ENCODE data around the gene ATP6V0B.

The ATP6V0B gene

DNA sequence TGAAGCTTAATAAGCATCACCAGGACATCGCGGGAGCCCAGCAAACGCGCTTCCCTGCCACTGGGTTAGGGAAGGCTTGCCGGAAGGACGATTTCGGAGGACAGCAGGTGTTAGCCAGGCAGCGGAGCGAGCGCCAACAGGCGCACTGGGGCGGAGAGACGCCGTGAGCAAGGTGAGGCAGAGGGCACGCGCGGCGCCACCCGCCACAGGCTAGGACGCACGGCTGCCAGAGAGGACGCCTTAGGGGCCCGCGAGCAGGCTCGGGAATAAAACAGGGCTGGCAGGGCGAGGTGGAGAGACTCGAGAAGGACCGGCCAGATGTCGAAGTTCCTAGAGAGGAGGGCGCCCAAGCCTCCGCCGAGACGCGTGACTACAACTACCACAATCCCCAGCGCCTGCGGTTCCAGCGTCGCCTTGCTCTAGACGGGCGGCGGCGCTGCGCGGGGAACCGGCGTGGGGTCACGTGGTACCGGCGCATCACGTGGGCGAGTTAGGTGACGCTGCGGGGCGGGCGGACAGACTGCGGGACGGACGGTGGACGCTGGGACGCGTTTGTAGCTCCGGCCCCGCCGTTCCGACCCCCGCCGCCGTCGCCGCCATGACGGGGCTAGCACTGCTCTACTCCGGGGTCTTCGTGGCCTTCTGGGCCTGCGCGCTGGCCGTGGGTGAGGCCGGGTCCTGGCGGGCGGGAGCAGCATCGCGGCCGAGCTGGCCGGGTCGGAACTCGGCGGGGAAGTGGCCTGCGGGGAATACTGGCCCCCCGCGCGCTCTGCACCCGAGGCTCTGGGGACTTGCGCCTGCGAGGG is at the start of gene ATP6V0B:
TSS of gene ATP6V0B (plus strand) at position 518 of the 806 bp plus-strand sequence. CDS start at position 599, 81 bp downstream.
- DNase-seq, result peak; percentile 82

GRCh38 chr1:43925846-43926245 is 48.9 kb upstream of the ATP6V0B start:
- no peak for DNase-seq

- DNase-seq, result no peak
Measured at GRCh38 chr1:43930168-43930948, 44.4 kb upstream of the ATP6V0B start.

DNA sequence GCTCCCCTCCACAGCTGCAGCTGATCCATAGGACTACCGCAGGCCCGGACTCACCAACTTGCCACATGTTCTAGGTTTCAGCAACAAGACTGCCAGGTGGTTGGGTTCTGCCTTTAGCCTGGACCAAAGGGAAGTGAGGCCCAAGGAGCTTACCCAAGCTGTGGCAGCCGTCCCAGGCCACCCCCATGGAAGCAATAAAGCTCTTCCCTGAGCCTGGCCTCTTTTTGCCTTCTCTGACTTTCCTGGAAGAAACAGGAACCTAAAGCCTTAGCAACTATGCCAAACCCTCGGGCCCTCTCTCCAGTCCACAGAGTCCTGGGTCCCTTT is 43.8 kb upstream of the ATP6V0B start:
- DNase-seq, result no peak

- DNase-seq, result no peak
Measured at GRCh38 chr1:43931711-43932660, 42.8 kb upstream of the ATP6V0B start.

GRCh38 chr1:43932786-43933385 is 41.9 kb upstream of the ATP6V0B start:
- DNase-seq, result no peak

DNA sequence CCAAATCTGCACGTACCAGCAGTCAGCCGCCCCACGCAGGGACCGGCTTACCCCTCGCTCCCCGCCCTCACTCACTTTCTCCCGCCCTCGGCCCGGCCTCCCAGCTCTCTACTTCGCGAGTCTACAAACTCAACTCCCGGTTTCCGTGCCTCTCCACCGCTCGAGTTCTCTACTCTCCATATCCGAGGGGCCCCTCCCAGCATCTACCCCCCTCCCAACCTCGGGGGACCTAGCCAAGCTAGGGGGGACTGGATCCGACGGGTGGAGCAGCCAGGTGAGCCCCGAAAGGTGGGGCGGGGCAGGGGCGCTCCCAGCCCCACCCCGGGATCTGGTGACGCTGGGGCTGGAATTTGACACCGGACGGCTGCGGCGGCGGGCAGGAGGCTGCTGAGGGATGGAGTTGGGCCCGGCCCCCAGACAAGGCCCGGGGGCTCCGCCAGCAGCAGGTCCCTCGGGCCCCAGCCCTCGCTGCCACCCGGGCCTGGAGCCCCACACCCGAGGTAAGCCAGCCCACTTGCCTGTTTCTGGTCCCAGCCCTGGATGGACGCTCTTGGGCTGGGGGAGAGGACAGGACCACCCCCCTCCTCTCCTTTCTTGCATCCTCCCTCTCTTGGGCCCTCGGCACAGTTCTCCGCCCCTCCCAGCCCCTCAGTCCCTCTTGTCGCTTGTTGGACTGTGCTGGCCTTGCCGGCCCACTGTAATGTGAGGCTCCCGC is 41.2 kb upstream of the ATP6V0B start, which contains the start of gene ARTN:
TSS of gene ARTN (plus strand) at position 416 of the 715 bp plus-strand sequence. CDS start 1,856 bp downstream, outside the sequence.
- no peak for DNase-seq

DNA sequence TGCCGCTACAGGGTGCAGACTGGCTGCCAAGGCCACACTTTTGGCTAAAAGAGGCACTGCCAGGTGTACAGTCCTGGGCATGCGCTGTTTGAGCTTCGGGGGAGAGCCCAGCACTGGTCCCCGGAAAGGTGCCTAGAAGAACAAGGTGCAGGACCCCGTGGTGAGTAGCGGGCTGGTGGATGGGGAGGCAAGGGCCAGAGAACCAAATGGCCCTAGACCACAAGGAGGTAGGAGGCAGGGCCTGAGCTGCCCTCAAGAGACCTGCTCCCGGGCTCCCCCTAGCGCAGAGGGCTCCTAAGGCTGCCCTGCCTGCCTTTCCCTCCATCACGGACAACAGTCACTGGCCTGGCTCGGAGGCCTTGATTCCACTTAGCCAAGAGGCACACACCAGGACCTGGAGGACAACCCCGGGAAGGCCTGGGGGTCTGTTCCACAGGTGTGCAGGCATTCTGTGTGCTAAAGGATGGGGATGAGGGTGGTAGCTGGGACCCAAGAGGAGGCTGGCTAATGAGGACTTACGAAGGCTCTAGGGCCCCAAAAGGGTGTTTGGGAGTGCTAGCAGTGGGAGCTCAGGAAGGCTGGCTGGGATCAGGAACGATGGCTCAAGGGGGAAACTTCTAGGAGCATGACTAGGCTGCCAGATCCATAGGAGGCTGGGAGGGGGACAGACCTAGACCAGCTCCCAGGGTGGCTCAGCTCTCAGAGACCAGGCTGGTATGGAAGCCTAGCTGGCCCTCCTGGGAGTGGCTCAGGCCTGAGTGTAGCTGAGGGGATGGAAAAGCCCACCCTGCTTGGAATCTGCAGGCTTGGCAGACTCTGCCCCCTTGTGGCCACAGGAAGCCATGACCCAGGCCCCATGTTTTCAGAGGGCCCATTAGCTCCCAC is 40.4 kb upstream of the ATP6V0B start:
- no peak for DNase-seq

DNA sequence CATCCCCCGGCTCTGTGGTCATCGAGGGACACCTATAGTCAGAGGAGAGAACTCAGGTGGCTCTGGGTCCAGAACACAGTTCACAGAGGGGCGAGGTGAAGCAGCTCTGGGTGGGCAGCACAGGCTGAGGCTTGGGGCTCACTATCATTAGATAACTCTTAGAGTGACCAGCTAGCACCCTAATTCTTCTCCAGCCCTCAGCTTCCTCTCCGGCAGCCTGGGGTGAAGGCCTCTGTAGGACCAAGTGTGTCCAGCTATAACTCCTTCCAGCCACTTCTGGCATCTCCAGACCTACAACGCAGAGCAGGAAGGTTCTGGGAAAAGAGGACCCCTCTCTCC is 39.8 kb upstream of the ATP6V0B start:
- DNase-seq, result no peak

DNA sequence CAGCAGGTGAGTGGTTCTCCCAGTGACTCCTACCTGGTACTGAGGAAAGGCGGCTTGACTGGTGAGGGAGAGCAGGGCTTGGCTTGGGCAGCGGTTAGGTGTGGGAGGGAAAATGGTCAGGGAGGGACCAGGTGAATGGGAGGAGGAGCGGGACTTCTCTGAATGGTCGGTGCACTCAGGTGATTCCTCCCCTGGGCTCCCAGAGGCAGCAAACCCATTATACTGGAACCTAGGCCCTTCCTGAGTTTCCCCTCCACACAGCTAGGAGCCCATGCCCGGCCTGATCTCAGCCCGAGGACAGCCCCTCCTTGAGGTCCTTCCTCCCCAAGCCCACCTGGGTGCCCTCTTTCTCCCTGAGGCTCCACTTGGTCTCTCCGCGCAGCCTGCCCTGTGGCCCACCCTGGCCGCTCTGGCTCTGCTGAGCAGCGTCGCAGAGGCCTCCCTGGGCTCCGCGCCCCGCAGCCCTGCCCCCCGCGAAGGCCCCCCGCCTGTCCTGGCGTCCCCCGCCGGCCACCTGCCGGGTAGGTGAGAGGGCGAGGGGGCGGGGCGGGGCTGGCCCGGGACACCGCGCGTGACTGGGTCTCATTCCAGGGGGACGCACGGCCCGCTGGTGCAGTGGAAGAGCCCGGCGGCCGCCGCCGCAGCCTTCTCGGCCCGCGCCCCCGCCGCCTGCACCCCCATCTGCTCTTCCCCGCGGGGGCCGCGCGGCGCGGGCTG is 38.9 kb upstream of the ATP6V0B start:
- DNase-seq, result no peak

DNA sequence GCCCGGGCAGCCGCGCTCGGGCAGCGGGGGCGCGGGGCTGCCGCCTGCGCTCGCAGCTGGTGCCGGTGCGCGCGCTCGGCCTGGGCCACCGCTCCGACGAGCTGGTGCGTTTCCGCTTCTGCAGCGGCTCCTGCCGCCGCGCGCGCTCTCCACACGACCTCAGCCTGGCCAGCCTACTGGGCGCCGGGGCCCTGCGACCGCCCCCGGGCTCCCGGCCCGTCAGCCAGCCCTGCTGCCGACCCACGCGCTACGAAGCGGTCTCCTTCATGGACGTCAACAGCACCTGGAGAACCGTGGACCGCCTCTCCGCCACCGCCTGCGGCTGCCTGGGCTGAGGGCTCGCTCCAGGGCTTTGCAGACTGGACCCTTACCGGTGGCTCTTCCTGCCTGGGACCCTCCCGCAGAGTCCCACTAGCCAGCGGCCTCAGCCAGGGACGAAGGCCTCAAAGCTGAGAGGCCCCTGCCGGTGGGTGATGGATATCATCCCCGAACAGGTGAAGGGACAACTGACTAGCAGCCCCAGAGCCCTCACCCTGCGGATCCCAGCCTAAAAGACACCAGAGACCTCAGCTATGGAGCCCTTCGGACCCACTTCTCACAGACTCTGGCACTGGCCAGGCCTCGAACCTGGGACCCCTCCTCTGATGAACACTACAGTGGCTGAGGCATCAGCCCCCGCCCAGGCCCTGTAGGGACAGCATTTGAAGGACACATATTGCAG is 38.2 kb upstream of the ATP6V0B start:
- no peak for DNase-seq

DNA sequence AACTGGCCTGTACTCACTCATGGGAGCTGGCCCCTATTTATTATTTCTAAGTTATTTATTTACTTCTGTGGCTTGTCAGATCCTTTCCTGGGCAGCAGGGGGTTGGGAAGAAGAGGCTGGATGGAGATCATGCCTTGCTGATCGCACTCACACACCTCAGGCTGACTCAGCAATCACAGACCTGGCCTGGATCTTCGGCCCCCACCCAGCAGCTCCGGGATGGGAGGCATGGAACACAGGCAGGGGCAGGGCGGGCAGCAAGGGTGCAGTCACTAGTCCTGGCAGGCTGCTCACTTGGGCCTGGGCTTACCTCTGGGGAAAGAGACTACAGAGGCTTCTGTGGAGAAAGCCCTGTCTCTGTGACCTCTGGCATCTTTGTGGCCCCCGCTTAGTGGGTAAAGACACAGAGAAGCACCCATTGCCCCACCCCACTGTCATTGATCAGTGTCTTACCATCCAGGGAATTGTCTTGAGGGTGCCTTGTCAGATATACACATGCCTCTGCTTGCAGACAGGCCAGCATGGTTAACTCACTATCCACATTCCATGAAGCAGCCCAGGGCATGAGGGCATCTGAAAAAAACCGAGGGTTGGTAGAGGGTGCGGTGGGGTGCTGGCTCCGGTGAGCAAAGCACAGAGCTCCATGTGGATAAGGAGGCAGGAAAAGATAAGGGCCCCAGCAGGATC is 37.4 kb upstream of the ATP6V0B start:
- peak; percentile 80 for DNase-seq

DNA sequence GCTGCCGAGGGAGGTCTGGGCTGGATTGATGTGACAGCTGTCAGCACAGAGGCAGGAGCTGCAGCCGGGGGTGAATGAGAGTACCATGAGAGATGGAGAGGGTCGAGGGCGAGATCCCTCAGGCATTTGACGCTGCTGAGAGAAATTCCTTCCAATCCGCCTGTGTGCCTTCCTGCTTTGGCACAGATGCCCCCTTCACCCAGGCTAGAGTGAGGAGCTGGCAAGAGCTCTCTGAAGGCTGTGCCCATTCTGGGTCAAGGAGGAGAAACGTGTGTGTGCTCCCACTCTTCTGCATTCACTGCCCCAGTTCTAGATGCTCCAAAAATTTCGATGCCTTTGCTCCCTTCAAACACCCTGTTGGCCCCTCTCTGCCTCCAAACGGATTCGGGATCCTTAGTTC is 36.4 kb upstream of the ATP6V0B start:
- no peak for DNase-seq

- no peak for DNase-seq
Measured at GRCh38 chr1:43938892-43939587, 35.7 kb upstream of the ATP6V0B start.

- no peak for DNase-seq
Measured at GRCh38 chr1:43942411-43942810, 32.3 kb upstream of the ATP6V0B start.

- DNase-seq, result no peak
Measured at GRCh38 chr1:43944860-43945259, 29.9 kb upstream of the ATP6V0B start.

GRCh38 chr1:43945674-43946235 is 29.0 kb upstream of the ATP6V0B start:
- DNase-seq, result no peak

Measured in kidney glomerular epithelial cell (primary cell).